ENCODE data around the gene CERS4. TPM values are rescaled to one million over a fixed set of nuclear protein-coding genes. Genes with fewer than 3 reads are reported as not detected.

Gene CERS4
- total RNA-seq, 1 donor from 2014 or later, result 2.1 TPM

GRCh38 chr19:8209462-8210378 lies 550 bp downstream of the CERS4 start:
- peak overlapping the region; percentile 18 for H3K4me3 ChIP-seq (ENCODE audit: low read depth, low read length)
- no peak for TF ChIP-seq CTCF (IDR thresholded peaks at IDR 0.05; ENCODE audit: insufficient read depth, low read length, severe bottlenecking)
- peaks cover 16% of the 10 kb centered on the region for H3K27me3 ChIP-seq (ENCODE audit: control insufficient read depth, insufficient read depth, low read length)
- FAIRE-seq, result no peak
- H3K36me3 ChIP-seq (ENCODE audit: control insufficient read depth, insufficient read depth, low read length), result no peaks in the 10 kb centered on the region
- no peak for DNase-seq (ENCODE audit: low read depth)

GRCh38 chr19:8210421-8211101 lies 1.4 kb downstream of the CERS4 start:
- Histone ChIP-seq H3K36me3 (ENCODE audit: control insufficient read depth, insufficient read depth, low read length) (no peaks in the 10 kb centered on the region), H3K4me3 (ENCODE audit: low read depth, low read length) (no peak overlapping the region), H3K27me3 (ENCODE audit: control insufficient read depth, insufficient read depth, low read length) (peaks cover 16% of the 10 kb centered on the region)
- DNase-seq (ENCODE audit: low read depth) (no peak), FAIRE-seq (no peak)
- no peak for TF ChIP-seq CTCF (IDR thresholded peaks at IDR 0.05; ENCODE audit: insufficient read depth, low read length, severe bottlenecking)

GRCh38 chr19:8212212-8212611 lies 3.0 kb downstream of the CERS4 start:
- Histone ChIP-seq H3K36me3 (ENCODE audit: control insufficient read depth, insufficient read depth, low read length) (no peaks in the 10 kb centered on the region), H3K4me3 (ENCODE audit: low read depth, low read length) (no peak overlapping the region), H3K27me3 (ENCODE audit: control insufficient read depth, insufficient read depth, low read length) (peaks cover 16% of the 10 kb centered on the region)
- DNase-seq (ENCODE audit: low read depth) (no peak), FAIRE-seq (no peak)
- TF ChIP-seq CTCF (IDR thresholded peaks at IDR 0.05; ENCODE audit: insufficient read depth, low read length, severe bottlenecking), result no peak

GRCh38 chr19:8212916-8213315 lies 3.7 kb downstream of the CERS4 start:
- Histone ChIP-seq H3K36me3 (ENCODE audit: control insufficient read depth, insufficient read depth, low read length) (no peaks in the 10 kb centered on the region), H3K4me3 (ENCODE audit: low read depth, low read length) (no peak overlapping the region), H3K27me3 (ENCODE audit: control insufficient read depth, insufficient read depth, low read length) (peaks cover 16% of the 10 kb centered on the region)
- no peak for FAIRE-seq
- no peak for DNase-seq (ENCODE audit: low read depth)
- TF ChIP-seq CTCF (IDR thresholded peaks at IDR 0.05; ENCODE audit: insufficient read depth, low read length, severe bottlenecking), result no peak

- no peak for FAIRE-seq
- Histone ChIP-seq H3K27me3 (ENCODE audit: control insufficient read depth, insufficient read depth, low read length) (peaks cover 10% of the 10 kb centered on the region), H3K4me3 (ENCODE audit: low read depth, low read length) (no peak overlapping the region), H3K36me3 (ENCODE audit: control insufficient read depth, insufficient read depth, low read length) (no peaks in the 10 kb centered on the region)
- TF ChIP-seq CTCF (IDR thresholded peaks at IDR 0.05; ENCODE audit: insufficient read depth, low read length, severe bottlenecking), result no peak
- no peak for DNase-seq (ENCODE audit: low read depth)
These were observed 4.9 kb downstream of the CERS4 start for GRCh38 chr19:8213827-8214672.

Data from bronchial epithelial cell (primary cell).